Right lobe of liver (tissue), 4 donors: ENCODE measurements around the gene PHEX.

Experiments
- CTCF ChIP-seq, 4 donors: fragments of 200-600 bp in 3 of 4; fragments of 450-650 bp in 1 of 4; IDR thresholded peaks; one replicate each; pipeline versions ENCODE4 v1.5.1 to v1.8.0; 2016 to 2022; ENCODE audit warnings: antibody characterized with exemption in 4 of 4, mild to moderate bottlenecking in 2 of 4
- POLR2A ChIP-seq: fragments of 450-650 bp; IDR thresholded peaks from one replicate; pipeline ENCODE4 v1.6.1; 2017; ENCODE audit warnings: antibody characterized with exemption, mild to moderate bottlenecking
- donor health status: DM: no; HTN: no; CAD: no.
- donor health status: DM: no; HTN: no; CAD: no.
- donor health status: DM: no; HTN: yes; CAD: no.

GRCh38 chrX:22134681-22135080 lies 102.6 kb downstream of the PHEX start:
- TF ChIP-seq CTCF (IDR thresholded peaks at IDR 0.05) (no peak), POLR2A (no peak)
